Caco-2 (cell line): Measurements from ENCODE around the gene DNM2. TPM values are rescaled to one million over a fixed set of nuclear protein-coding genes. Genes with fewer than 3 reads are reported as not detected.
"Not testable (repeated sequence)": the region's sequence is repeated elsewhere in the genome, so short reads cannot be mapped to it uniquely, and the experiment has no call there.

Experiments
- BruUV-seq: library from RNA; stranded (reverse); fragments of 400-500 nt; replicated peaks from 2 replicates; lab custom pipeline; 2021; lab: Mats Ljungman, UMichigan
- CTCF ChIA-PET: fragments of 300-600 bp; sonication (Branson Sonifier 250); formaldehyde crosslinking; loops from one replicate; lab custom pipeline; 2022; ENCODE audit warnings: antibody characterized with exemption; lab: Charles Lee
- POLR2A ChIA-PET: fragments of 300-600 bp; sonication (Branson Sonifier 250); formaldehyde crosslinking; loops from one replicate; lab custom pipeline; 2022; ENCODE audit warnings: antibody characterized with exemption; lab: Charles Lee
- DNase-seq, 2 experiments: peaks; one replicate each; pipeline versions ENCODE4 v3.0.0 to v3.0.0-alpha.2; 2020 to 2022
- H3K27me3 ChIP-seq: replicated peaks from 2 replicates; pipeline ENCODE4 v1.6.0; 2011; ENCODE audit warnings: low read length; ENCODE audit not compliant: control insufficient read depth, insufficient read depth
- H3K36me3 ChIP-seq: 2 replicates; pipeline ENCODE4 v1.5.1; 2011; ENCODE audit warnings: low read length; ENCODE audit not compliant: control insufficient read depth, insufficient read depth
- H3K4me1 ChIP-seq: fragments of 250-450 bp; sonication (Bioruptor Pico); 2 replicates; pipeline ENCODE4 v1.5.1; 2020; ENCODE audit warnings: mild to moderate bottlenecking
- H3K4me3 ChIP-seq: 2 replicates; pipeline ENCODE4 v1.5.1; 2011; ENCODE audit warnings: low read depth, mild to moderate bottlenecking, control low read depth, low read length
- H3K9me3 ChIP-seq: fragments of 250-450 bp; sonication (Bioruptor Pico); 2 replicates; pipeline ENCODE4 v1.5.1; 2020; ENCODE audit warnings: mild to moderate bottlenecking, moderate library complexity
- H3K27ac Mint-ChIP-seq: one replicate; pipeline ENCODE4 v1.8.0; 2022; ENCODE audit warnings: mixed read lengths; ENCODE audit not compliant: unreplicated experiment
- H3K27me3 Mint-ChIP-seq: one replicate; pipeline ENCODE4 v1.8.0; 2022; ENCODE audit warnings: mixed read lengths; ENCODE audit not compliant: insufficient read depth, unreplicated experiment
- H3K36me3 Mint-ChIP-seq: one replicate; pipeline ENCODE4 v1.8.0; 2022; ENCODE audit warnings: mild to moderate bottlenecking, mixed read lengths; ENCODE audit not compliant: insufficient read depth, unreplicated experiment
- H3K4me1 Mint-ChIP-seq: one replicate; pipeline ENCODE4 v1.8.0; 2022; ENCODE audit warnings: low read depth, mixed read lengths; ENCODE audit not compliant: unreplicated experiment
- H3K4me3 Mint-ChIP-seq: one replicate; pipeline ENCODE4 v1.8.0; 2022; ENCODE audit warnings: mild to moderate bottlenecking, moderate library complexity, mixed read lengths; ENCODE audit not compliant: unreplicated experiment
- H3K9me3 Mint-ChIP-seq: one replicate; pipeline ENCODE4 v1.8.0; 2022; ENCODE audit warnings: mixed read lengths; ENCODE audit not compliant: unreplicated experiment
- intact Hi-C: fragments of 100-400 bp; cut with micrococcal nuclease; formaldehyde crosslinking; loops from one replicate; pipeline ENCODE4 v1.10.0; 2022; ENCODE audit not compliant: unreplicated experiment
- total RNA-seq: library from RNA; stranded (reverse); gene quantifications from 2 replicates; pipeline ENCODE4 v1.2.3, GENCODE V29; 2022
- TF ChIP-seq, protein P1 (sequence below), 2 experiments: fragments of 200-600 bp in 1 of 2; IDR thresholded peaks; 1 replicate in 1 of 2; 2 replicates in 1 of 2; pipeline versions ENCODE4 v1.5.1 to v1.8.0; 2011 to 2022; ENCODE audit warnings: antibody characterized with exemption in 1 of 2, control low read depth in 1 of 2, inconsistent platforms in 1 of 2, low read depth in 1 of 2, low read length in 1 of 2, mild to moderate bottlenecking in 1 of 2, moderate library complexity in 1 of 2; ENCODE audit not compliant: insufficient read depth in 1 of 2, severe bottlenecking in 1 of 2, unreplicated experiment in 1 of 2

DNM2 gene
- total RNA-seq, 1 experiment from 2014 or later = 137 TPM

DNA sequence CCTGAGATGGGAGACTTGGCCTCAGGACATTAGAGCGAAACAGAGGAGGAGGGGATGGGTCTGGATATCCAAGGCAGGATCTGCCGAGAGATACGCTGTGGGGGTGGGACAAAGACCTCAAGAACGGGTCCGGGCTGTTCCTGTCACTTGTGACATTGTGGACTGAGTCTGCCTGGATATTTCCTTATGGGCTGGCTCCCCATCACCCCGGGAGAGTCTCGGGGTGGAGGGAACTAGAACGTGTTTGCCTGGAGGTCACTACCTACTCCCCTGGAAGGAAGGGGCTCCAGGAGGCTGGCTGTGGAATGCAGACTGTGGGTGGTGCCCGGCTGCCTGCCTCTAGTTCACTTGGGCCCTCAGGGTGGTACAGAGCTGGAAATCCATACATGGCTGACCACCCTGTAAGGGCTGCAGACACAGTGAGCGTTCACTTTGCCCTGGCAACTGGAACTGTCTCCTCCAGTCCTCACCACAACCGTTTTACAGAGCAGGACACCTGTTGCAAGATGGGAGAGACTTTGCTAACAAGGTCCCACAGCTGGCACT lies 26.4 kb downstream of the DNM2 start:
- Histone ChIP-seq H3K36me3 (no peaks in the 10 kb centered on the region), H3K4me3 (no peak overlapping the region), H3K9me3 (0 out of 2 replicates have a peak, but pooled peaks cover 5% of the 10 kb centered on the region), H3K4me1 (peaks cover 7% of the 10 kb centered on the region; the same call in 1 of the 2 replicates), H3K27me3 (no peaks in the 10 kb centered on the region)
- Mint-ChIP-seq H3K4me1 (no peaks in the 10 kb centered on the region), H3K4me3 (no peak overlapping the region), H3K36me3 (peaks cover 27% of the 10 kb centered on the region), H3K27ac (no peak overlapping the region), H3K27me3 (no peaks in the 10 kb centered on the region), H3K9me3 (no peaks in the 10 kb centered on the region)
- ChIA-PET CTCF (no interaction called here), POLR2A (no interaction called here)
- TF ChIP-seq, protein P1, sequence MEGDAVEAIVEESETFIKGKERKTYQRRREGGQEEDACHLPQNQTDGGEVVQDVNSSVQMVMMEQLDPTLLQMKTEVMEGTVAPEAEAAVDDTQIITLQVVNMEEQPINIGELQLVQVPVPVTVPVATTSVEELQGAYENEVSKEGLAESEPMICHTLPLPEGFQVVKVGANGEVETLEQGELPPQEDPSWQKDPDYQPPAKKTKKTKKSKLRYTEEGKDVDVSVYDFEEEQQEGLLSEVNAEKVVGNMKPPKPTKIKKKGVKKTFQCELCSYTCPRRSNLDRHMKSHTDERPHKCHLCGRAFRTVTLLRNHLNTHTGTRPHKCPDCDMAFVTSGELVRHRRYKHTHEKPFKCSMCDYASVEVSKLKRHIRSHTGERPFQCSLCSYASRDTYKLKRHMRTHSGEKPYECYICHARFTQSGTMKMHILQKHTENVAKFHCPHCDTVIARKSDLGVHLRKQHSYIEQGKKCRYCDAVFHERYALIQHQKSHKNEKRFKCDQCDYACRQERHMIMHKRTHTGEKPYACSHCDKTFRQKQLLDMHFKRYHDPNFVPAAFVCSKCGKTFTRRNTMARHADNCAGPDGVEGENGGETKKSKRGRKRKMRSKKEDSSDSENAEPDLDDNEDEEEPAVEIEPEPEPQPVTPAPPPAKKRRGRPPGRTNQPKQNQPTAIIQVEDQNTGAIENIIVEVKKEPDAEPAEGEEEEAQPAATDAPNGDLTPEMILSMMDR (IDR thresholded peaks at IDR 0.05; ENCODE audit: insufficient read depth in 1 of 2, low read depth in 1 of 2, low read length in 1 of 2, severe bottlenecking in 1 of 2, unreplicated experiment in 1 of 2) = no peak
- intact Hi-C loops = no loop called here
- BruUV-seq = no TSS peak
- no peak for DNase-seq

DNA sequence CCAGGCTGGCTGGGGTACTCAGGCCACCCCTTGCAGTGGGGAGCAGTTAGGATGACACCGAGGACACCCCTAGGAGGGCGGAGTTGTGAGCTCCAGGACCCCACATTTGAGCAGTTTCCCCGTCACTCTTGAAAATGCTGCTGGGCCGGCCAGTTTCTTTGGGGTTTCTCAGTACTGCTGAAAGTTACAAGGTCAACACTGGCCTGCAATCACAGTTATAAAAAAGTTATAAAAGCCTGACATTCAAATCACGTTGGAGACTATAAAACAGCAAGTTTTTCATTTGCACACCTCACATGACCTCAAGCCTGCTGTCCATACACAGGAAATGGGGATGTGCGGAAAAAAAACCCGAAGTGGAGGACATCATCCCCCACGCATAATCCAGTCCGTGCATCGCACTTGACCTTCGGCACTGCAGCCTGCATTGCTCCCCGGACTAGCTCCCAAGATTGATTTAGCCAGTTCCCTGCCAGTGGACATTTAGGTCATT lies 27.0 kb downstream of the DNM2 start:
- ChIA-PET CTCF (no interaction called here), POLR2A (no interaction called here)
- peaks cover 29% of the 10 kb centered on the region for H3K36me3 Mint-ChIP-seq
- no peak overlapping the region for H3K27ac Mint-ChIP-seq
- H3K9me3 Mint-ChIP-seq = no peaks in the 10 kb centered on the region
- H3K27me3 Mint-ChIP-seq = no peaks in the 10 kb centered on the region
- H3K4me3 ChIP-seq = no peak overlapping the region
- H3K4me3 Mint-ChIP-seq = no peak overlapping the region
- BruUV-seq = no TSS peak
- H3K4me1 ChIP-seq = peaks cover 7% of the 10 kb centered on the region; the same call in 1 of the 2 replicates
- H3K4me1 Mint-ChIP-seq = no peaks in the 10 kb centered on the region
- no peaks in the 10 kb centered on the region for H3K36me3 ChIP-seq
- 0 out of 2 replicates have a peak, but pooled peaks cover 5% of the 10 kb centered on the region for H3K9me3 ChIP-seq
- no peaks in the 10 kb centered on the region for H3K27me3 ChIP-seq
- no peak for DNase-seq
- intact Hi-C loops = no loop called here
- TF ChIP-seq, protein P1 (IDR thresholded peaks at IDR 0.05; ENCODE audit: insufficient read depth in 1 of 2, low read depth in 1 of 2, low read length in 1 of 2, severe bottlenecking in 1 of 2, unreplicated experiment in 1 of 2) = no peak

GRCh38 chr19:10746437-10746836 lies 28.6 kb downstream of the DNM2 start:
- H3K36me3 ChIP-seq, H3K4me3 ChIP-seq, CTCF ChIA-PET, H3K27me3 Mint-ChIP-seq, DNase-seq, H3K27ac Mint-ChIP-seq, intact Hi-C loops, H3K4me3 Mint-ChIP-seq, H3K9me3 ChIP-seq, H3K4me1 Mint-ChIP-seq, H3K4me1 ChIP-seq, H3K27me3 ChIP-seq, H3K9me3 Mint-ChIP-seq, BruUV-seq, POLR2A ChIA-PET: not testable (repeated sequence)
- peaks cover 19% of the 10 kb centered on the region for H3K36me3 Mint-ChIP-seq
